GM19452 (cell line): ENCODE data around the gene CHL1.

ENCODE experiments used
- ATAC-seq: cut with Tn5 transposase; IDR thresholded peaks from one replicate; pipeline ENCODE4 v1.9.1; 2021; ENCODE audit not compliant: unreplicated experiment

The CHL1 gene

GRCh38 chr3:279325-279724 is 82.8 kb downstream of the CHL1 start:
- no peak for ATAC-seq

GRCh38 chr3:280681-281080 is 84.1 kb downstream of the CHL1 start:
- no peak for ATAC-seq

DNA sequence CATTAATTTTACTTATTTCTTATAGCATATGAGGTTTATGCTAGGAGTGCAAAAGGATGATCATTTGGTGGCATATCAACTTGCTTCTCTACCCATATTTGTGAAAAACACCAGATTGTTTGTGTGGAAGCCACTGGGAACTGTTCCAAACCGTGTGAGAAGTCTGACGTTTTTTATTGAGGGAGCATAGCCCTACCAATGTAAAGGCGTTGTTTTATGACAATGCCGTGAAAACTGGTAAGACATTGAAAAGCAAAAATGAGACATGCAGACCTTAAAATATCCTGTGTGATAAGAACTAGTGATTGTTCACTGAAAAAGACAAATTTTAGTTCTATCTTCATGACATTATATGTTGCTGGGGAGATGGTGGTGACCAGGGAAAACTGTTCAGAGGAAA is 87.8 kb downstream of the CHL1 start:
- no peak for ATAC-seq

GRCh38 chr3:288417-288816 is 91.9 kb downstream of the CHL1 start:
- no peak for ATAC-seq

GRCh38 chr3:291028-291427 is 94.5 kb downstream of the CHL1 start:
- no peak for ATAC-seq

- no peak for ATAC-seq
Observed at GRCh38 chr3:291646-292436, 95.3 kb downstream of the CHL1 start.

GRCh38 chr3:294096-294495 is 97.5 kb downstream of the CHL1 start:
- no peak for ATAC-seq

- no peak for ATAC-seq
Observed at GRCh38 chr3:294581-294980, 98.0 kb downstream of the CHL1 start.

DNA sequence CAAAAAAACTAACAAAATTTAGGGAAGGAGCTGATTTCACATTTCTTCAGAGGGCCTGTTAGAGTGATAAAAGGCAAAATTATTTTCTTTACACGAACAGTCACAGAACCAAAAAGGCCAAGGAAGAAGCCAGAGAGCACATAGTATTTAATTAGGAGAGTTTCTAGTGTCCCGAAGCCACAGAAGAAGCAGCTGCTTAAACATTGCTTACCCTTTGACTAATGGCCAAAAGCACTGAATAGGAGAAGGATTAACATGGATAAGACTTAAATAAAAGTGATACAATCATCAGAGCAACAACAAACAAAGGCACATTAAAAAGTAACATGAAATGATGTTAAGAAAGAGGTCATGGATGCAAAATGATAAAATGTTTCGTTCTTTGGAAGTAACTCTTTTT is 98.6 kb downstream of the CHL1 start:
- no peak for ATAC-seq

DNA sequence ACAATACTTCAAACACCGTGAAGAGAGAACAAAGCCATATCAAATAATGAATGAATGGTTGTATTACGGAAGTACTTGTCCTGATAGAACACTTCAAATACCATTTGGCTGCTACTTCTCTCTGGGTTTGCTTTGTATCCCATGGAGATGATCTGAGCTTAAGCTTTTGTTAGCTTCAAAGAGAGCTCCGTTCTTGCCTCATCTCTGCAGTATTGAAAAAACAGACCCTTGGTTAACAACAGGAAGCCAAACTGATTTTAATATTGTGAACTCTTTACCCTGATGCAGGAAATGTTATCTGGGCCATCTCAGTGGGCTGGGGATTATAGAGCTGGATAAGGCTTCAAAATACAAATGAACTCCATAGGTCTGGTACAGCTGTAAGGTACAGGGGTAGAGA is 101.0 kb downstream of the CHL1 start:
- no peak for ATAC-seq

DNA sequence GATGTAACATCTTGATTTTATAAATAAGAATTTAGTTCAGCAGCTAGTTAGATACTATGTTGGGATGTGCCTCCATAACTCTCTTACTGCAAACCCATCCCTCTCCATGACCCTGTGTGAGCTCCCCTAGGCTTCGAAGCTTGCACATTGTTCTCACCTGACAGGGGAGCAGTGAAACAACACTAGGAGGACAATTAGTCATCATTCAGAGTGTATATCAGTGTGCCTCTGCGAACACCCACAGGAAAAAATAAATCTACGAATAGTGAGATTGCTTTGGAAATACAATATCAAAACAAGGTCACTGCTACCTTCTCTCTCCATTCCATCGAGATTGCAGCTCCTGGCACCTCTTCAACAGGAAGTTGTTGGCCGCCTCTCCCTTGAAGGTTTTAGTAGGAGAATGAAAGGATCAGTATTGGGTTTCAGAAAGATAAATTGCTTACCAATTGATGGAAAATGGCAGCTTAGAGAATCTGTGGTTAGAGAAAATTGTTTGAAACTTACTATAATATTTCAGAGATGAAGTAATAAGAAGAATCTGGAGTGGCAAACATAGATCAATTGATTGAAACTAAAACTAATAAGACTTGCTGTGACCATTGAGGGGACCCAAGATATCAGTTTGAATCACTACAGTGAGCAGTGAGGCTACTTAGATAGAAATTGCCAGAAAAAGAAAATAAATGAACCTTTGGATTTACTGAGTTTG is 103.2 kb downstream of the CHL1 start:
- ATAC-seq, result peak; percentile 68

DNA sequence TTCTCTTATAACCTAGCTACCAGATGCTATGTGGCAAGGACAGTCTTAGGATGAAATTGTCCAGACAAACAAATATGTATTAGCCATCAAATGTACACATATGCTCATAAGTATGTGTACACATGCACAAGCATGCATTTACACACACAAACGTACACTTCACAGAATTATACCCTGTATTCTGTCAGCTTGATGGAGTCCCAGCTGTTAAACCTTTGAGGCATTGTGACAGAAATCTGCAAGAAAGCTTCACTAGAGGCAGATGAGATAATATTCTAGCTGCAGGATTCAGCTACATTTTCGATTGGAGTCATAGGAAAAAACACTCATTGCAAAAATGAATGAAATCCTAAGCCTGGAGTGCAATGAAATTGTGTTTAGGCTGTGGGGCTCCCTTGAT is 110.6 kb downstream of the CHL1 start:
- no peak for ATAC-seq

DNA sequence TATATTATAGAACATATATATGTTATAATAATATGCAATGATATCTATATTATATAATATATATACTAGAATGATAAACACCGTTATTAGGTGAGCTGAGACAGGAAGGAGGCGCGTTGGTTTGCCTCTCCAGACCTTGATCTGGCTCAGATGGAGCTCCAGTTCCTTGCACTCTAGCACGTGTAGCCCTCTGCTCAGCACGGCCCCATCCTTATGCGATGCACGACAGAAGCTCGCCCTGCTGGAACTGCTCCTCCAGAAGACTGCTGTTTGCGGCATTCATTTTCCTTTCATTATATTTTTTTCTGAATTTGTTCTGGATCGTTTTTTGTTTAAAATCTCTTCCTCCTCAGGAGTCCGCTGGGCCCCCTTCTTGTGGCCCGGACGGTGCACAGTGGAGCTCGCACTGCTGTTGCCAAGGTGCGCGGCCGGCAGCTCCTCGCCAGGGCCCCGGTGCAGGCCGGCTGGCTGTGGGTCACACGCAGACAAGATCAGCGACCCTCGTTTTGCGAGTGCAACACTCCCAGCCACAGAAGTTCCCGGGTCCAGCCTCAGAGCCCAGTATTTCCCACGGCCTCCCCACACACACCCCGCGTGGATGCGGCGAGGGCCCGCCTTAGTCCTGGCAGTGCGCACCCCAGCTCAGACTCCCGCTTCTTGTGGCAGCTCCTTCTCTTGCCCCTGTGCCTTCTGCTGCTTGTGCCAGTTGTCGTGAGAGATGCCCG is 112.2 kb downstream of the CHL1 start:
- ATAC-seq, result no peak

- ATAC-seq, result no peak
Observed at GRCh38 chr3:312160-312733, 115.7 kb downstream of the CHL1 start.

DNA sequence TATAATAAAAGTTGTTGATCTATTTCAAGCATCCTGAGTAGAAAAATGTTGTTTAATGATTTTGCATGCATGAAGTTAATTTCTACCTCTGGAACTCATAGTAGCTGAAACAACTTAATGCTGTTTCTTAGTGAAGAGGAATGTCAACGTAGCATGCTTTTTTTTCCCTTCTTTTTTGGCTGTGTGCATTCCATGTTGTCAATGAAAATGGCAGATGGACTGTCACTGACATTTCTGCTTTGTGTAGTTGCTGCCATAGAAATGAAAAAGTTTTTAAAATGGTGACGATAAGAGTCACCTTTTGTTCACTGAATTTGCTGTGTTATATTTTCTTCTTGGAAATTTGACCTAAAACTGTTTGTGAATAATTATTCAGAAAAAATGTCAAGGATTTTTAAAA is 116.3 kb downstream of the CHL1 start:
- no peak for ATAC-seq

GRCh38 chr3:317012-317411 is 120.4 kb downstream of the CHL1 start:
- no peak for ATAC-seq

GRCh38 chr3:318903-319302 is 122.3 kb downstream of the CHL1 start:
- ATAC-seq, result no peak

GRCh38 chr3:324423-324822 is 127.9 kb downstream of the CHL1 start:
- ATAC-seq, result no peak

GRCh38 chr3:325495-325894 is 128.9 kb downstream of the CHL1 start:
- no peak for ATAC-seq

GRCh38 chr3:330494-331115 is 134.0 kb downstream of the CHL1 start:
- ATAC-seq, result no peak

DNA sequence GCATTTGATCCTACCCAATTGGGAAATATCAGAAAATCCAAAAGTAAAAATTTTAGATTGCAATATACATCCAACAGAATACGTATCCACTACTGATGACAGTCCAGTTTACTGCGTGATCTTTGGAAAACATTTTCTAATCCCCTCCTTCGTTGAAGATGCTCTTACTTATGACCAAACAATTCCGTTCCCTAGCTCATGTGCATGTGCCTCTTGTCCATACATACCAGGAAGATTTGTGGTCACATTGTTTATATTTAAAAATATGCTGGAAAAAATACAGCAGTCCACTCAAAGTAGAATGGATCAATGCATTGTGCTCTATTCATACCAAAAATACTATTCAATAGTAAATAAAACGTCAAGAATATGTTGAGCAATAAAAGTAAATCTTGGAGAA is 135.3 kb downstream of the CHL1 start:
- no peak for ATAC-seq
